Measurements from ENCODE around the gene AMPD2. TPM values are rescaled to one million over a fixed set of nuclear protein-coding genes. Genes with fewer than 3 reads are reported as not detected.

AMPD2 gene
- total and polyA plus RNA-seq, 2 donors from 2014 or later: 21.1 to 55.3 TPM

GRCh38 chr1:109578947-109579443 lies 40.6 kb upstream of the AMPD2 start:
- peak overlapping the region in 1 of 2 donors; percentile 9 for H3K27ac ChIP-seq (ENCODE audit: low read depth in 2 of 2, low read length in 2 of 2)
- H3K4me1 ChIP-seq (ENCODE audit: control insufficient read depth in 2 of 3, insufficient read depth in 2 of 3, low read depth in 1 of 3, low read length in 3 of 3): peaks cover 0 to 9% (median 0%) of the 10 kb centered on the region in 3 donors
- peaks cover 5 to 18% (median 6%) of the 10 kb centered on the region in 3 donors for H3K36me3 ChIP-seq (ENCODE audit: control insufficient read depth in 2 of 3, insufficient read depth in 3 of 3, low read length in 3 of 3)
- H3K4me3 ChIP-seq (ENCODE audit: low read length in 3 of 3): no peak overlapping the region
- no peak overlapping the region for H3K9ac ChIP-seq (ENCODE audit: low read length in 3 of 3)
- no peak for TF ChIP-seq CTCF (IDR thresholded peaks at IDR 0.05; ENCODE audit: borderline replicate concordance, extremely low read depth, insufficient read depth)
- intact Hi-C loops (cut with DNase I): no loop called here
- no peaks in the 10 kb centered on the region for H3K9me3 ChIP-seq (ENCODE audit: control insufficient read depth in 2 of 3, insufficient read depth in 1 of 3, low read length in 3 of 3)
- DNase-seq: no peak
- H3K27me3 ChIP-seq (ENCODE audit: control insufficient read depth, insufficient read depth, low read length): no peaks in the 10 kb centered on the region
- FAIRE-seq: no peak

GRCh38 chr1:109579491-109579890 lies 40.1 kb upstream of the AMPD2 start:
- DNase-seq: no peak
- no peaks in the 10 kb centered on the region for H3K27me3 ChIP-seq (ENCODE audit: control insufficient read depth, insufficient read depth, low read length)
- no peak overlapping the region for H3K27ac ChIP-seq (ENCODE audit: low read depth in 2 of 2, low read length in 2 of 2)

GRCh38 chr1:109582021-109582420 lies 37.6 kb upstream of the AMPD2 start:
- Histone ChIP-seq H3K9ac (ENCODE audit: low read length in 3 of 3) (no peak overlapping the region), H3K4me3 (ENCODE audit: low read length in 3 of 3) (no peak overlapping the region), H3K9me3 (ENCODE audit: control insufficient read depth in 2 of 3, insufficient read depth in 1 of 3, low read length in 3 of 3) (no peaks in the 10 kb centered on the region), H3K27me3 (ENCODE audit: control insufficient read depth, insufficient read depth, low read length) (no peaks in the 10 kb centered on the region), H3K27ac (ENCODE audit: low read depth in 2 of 2, low read length in 2 of 2) (no peak overlapping the region), H3K36me3 (ENCODE audit: control insufficient read depth in 2 of 3, insufficient read depth in 3 of 3, low read length in 3 of 3) (peaks cover 16 to 43% (median 21%) of the 10 kb centered on the region in 3 donors), H3K4me1 (ENCODE audit: control insufficient read depth in 2 of 3, insufficient read depth in 2 of 3, low read depth in 1 of 3, low read length in 3 of 3) (peaks cover 0 to 9% (median 0%) of the 10 kb centered on the region in 3 donors)
- intact Hi-C loops (cut with DNase I): no loop called here
- no peak for TF ChIP-seq CTCF (IDR thresholded peaks at IDR 0.05; ENCODE audit: borderline replicate concordance, extremely low read depth, insufficient read depth)
- FAIRE-seq (no peak), DNase-seq (no peak)

More at GRCh38 chr1:109579491-109579890, 40.1 kb upstream of the AMPD2 start:
- H3K9me3 ChIP-seq (ENCODE audit: control insufficient read depth in 2 of 3, insufficient read depth in 1 of 3, low read length in 3 of 3): no peaks in the 10 kb centered on the region
- peaks cover 7 to 23% (median 8%) of the 10 kb centered on the region in 3 donors for H3K36me3 ChIP-seq (ENCODE audit: control insufficient read depth in 2 of 3, insufficient read depth in 3 of 3, low read length in 3 of 3)
- no peak overlapping the region for H3K9ac ChIP-seq (ENCODE audit: low read length in 3 of 3)
- peaks cover 0 to 9% (median 0%) of the 10 kb centered on the region in 3 donors for H3K4me1 ChIP-seq (ENCODE audit: control insufficient read depth in 2 of 3, insufficient read depth in 2 of 3, low read depth in 1 of 3, low read length in 3 of 3)
- H3K4me3 ChIP-seq (ENCODE audit: low read length in 3 of 3): no peak overlapping the region
- TF ChIP-seq CTCF (IDR thresholded peaks at IDR 0.05; ENCODE audit: borderline replicate concordance, extremely low read depth, insufficient read depth): no peak
- intact Hi-C loops (cut with DNase I): no loop called here
- FAIRE-seq: no peak

- Histone ChIP-seq H3K4me1 (ENCODE audit: control insufficient read depth in 2 of 3, insufficient read depth in 2 of 3, low read depth in 1 of 3, low read length in 3 of 3) (no peaks in the 10 kb centered on the region), H3K4me3 (ENCODE audit: low read length in 3 of 3) (no peak overlapping the region)
- TF ChIP-seq CTCF (IDR thresholded peaks at IDR 0.05; ENCODE audit: borderline replicate concordance, extremely low read depth, insufficient read depth): no peak
Observed at GRCh38 chr1:109584766-109585165, 34.9 kb upstream of the AMPD2 start.

More at GRCh38 chr1:109584766-109585165, 34.9 kb upstream of the AMPD2 start:
- H3K9me3 ChIP-seq (ENCODE audit: control insufficient read depth in 2 of 3, insufficient read depth in 1 of 3, low read length in 3 of 3): no peaks in the 10 kb centered on the region
- H3K27me3 ChIP-seq (ENCODE audit: control insufficient read depth, insufficient read depth, low read length): no peaks in the 10 kb centered on the region
- H3K27ac ChIP-seq (ENCODE audit: low read depth in 2 of 2, low read length in 2 of 2): no peak overlapping the region
- intact Hi-C loops (cut with DNase I): no loop called here
- H3K9ac ChIP-seq (ENCODE audit: low read length in 3 of 3): no peak overlapping the region
- H3K36me3 ChIP-seq (ENCODE audit: control insufficient read depth in 2 of 3, insufficient read depth in 3 of 3, low read length in 3 of 3): peaks cover 20 to 46% (median 25%) of the 10 kb centered on the region in 3 donors
- no peak for DNase-seq
- no peak for FAIRE-seq
